ENCODE measurements around the gene WNK3.

Gene WNK3

GRCh38 chrX:54182194-54182863 is 175.5 kb downstream of the WNK3 start:
- no peak for TF ChIP-seq CTCF (IDR thresholded peaks at IDR 0.05; ENCODE audit: low read depth, low read length, missing control alignments)
- DNase-seq (ENCODE audit: low read depth), result peak; percentile 24
- peak overlapping the region; percentile 74 for H3K4me3 ChIP-seq (ENCODE audit: low read depth, low read length)

- peak overlapping the region; percentile 74 for H3K4me3 ChIP-seq (ENCODE audit: low read depth, low read length)
- no peak for TF ChIP-seq CTCF (IDR thresholded peaks at IDR 0.05; ENCODE audit: low read depth, low read length, missing control alignments)
- no peak for DNase-seq (ENCODE audit: low read depth)
Observed at GRCh38 chrX:54181202-54181953, 176.5 kb downstream of the WNK3 start.

GRCh38 chrX:54180403-54180802 is 177.4 kb downstream of the WNK3 start:
- DNase-seq (ENCODE audit: low read depth), result no peak
- peak overlapping the region; percentile 74 for H3K4me3 ChIP-seq (ENCODE audit: low read depth, low read length)
- no peak for TF ChIP-seq CTCF (IDR thresholded peaks at IDR 0.05; ENCODE audit: low read depth, low read length, missing control alignments)

- H3K4me3 ChIP-seq (ENCODE audit: low read depth, low read length), result no peak overlapping the region
- no peak for DNase-seq (ENCODE audit: low read depth)
- TF ChIP-seq CTCF (IDR thresholded peaks at IDR 0.05; ENCODE audit: low read depth, low read length, missing control alignments), result no peak
Observed at GRCh38 chrX:54178100-54178940, 179.5 kb downstream of the WNK3 start.

GRCh38 chrX:54177306-54177705 is 180.5 kb downstream of the WNK3 start:
- no peak for TF ChIP-seq CTCF (IDR thresholded peaks at IDR 0.05; ENCODE audit: low read depth, low read length, missing control alignments)
- DNase-seq (ENCODE audit: low read depth), result no peak
- H3K4me3 ChIP-seq (ENCODE audit: low read depth, low read length), result no peak overlapping the region

- DNase-seq (ENCODE audit: low read depth), result no peak
- TF ChIP-seq CTCF (IDR thresholded peaks at IDR 0.05; ENCODE audit: low read depth, low read length, missing control alignments), result no peak
- no peak overlapping the region for H3K4me3 ChIP-seq (ENCODE audit: low read depth, low read length)
Observed at GRCh38 chrX:54173791-54174190, 184.1 kb downstream of the WNK3 start.
